HEK293 (cell line): Measurements from ENCODE around the gene CARD6.

Source experiments
- CTCF ChIA-PET: fragments of 350-600 bp; formaldehyde crosslinking; extraction: SDS; loops from one replicate; lab custom pipeline; 2021; ENCODE audit warnings: antibody characterized with exemption; lab: Yijun Ruan, JAX
- POLR2A ChIA-PET: fragments of 300-600 bp; formaldehyde crosslinking; extraction: SDS; loops from one replicate; lab custom pipeline; 2020; ENCODE audit warnings: antibody characterized with exemption, inconsistent platforms; lab: Yijun Ruan, JAX
- H3K27ac ChIP-seq: fragments of 200-500 bp; sonication (Bioruptor generic); 2 replicates; pipeline ENCODE4 v1.5.1; 2014; ENCODE audit warnings: low read depth, low read length, control low read depth, inconsistent platforms; ENCODE audit errors: extremely low read depth
- H3K36me3 ChIP-seq, 2 experiments: fragments of 200-500 bp in 1 of 2; sonication (Bioruptor generic) in 1 of 2; 1 replicate in 1 of 2; 2 replicates in 1 of 2; pipeline ENCODE4 v1.5.1; 2014 to 2017; ENCODE audit warnings: inconsistent platforms in 2 of 2, low read length in 2 of 2; ENCODE audit not compliant: control insufficient read depth in 2 of 2, insufficient read depth in 1 of 2
- H3K4me1 ChIP-seq: fragments of 200-500 bp; sonication (Bioruptor generic); 2 replicates; pipeline ENCODE4 v1.5.1; 2014; ENCODE audit warnings: mild to moderate bottlenecking, low read length, inconsistent platforms; ENCODE audit not compliant: control insufficient read depth, insufficient read depth
- H3K4me3 ChIP-seq: 2 replicates; pipeline ENCODE4 v1.5.1; 2011; ENCODE audit warnings: low read depth, mild to moderate bottlenecking, control low read depth, low read length, moderate library complexity
- H3K9me3 ChIP-seq: fragments of 200-500 bp; sonication (Bioruptor generic); 2 replicates; pipeline ENCODE4 v1.5.1; 2014; ENCODE audit warnings: low read depth, low read length, inconsistent platforms; ENCODE audit not compliant: control insufficient read depth, insufficient read depth
- ATF2 ChIP-seq: fragments of 450-650 bp; formaldehyde crosslinking; IDR thresholded peaks from 2 replicates; pipeline ENCODE4 v1.5.1; 2016; ENCODE audit warnings: missing biosample characterization, missing genetic modification characterization, low read depth
- EGR2 ChIP-seq: fragments of 450-650 bp; formaldehyde crosslinking; IDR thresholded peaks from 2 replicates; pipeline ENCODE4 v1.5.1; 2016; ENCODE audit warnings: low read depth, missing biosample characterization, missing genetic modification characterization
- GLIS1 ChIP-seq: fragments of 450-650 bp; formaldehyde crosslinking; IDR thresholded peaks from 2 replicates; pipeline ENCODE4 v1.5.1; 2016; ENCODE audit warnings: missing biosample characterization, missing genetic modification characterization
- GLIS2 ChIP-seq: fragments of 450-650 bp; formaldehyde crosslinking; IDR thresholded peaks from 2 replicates; pipeline ENCODE4 v1.5.1; 2016; ENCODE audit warnings: missing biosample characterization, missing genetic modification characterization
- IKZF3 ChIP-seq: fragments of 450-650 bp; IDR thresholded peaks from 2 replicates; pipeline ENCODE4 v1.5.0; 2018; ENCODE audit warnings: missing biosample characterization, mild to moderate bottlenecking, missing genetic modification characterization, moderate library complexity
- KLF16 ChIP-seq: fragments of 450-650 bp; formaldehyde crosslinking; IDR thresholded peaks from 2 replicates; pipeline ENCODE4 v1.5.1; 2017; ENCODE audit warnings: missing biosample characterization, missing genetic modification characterization
- KLF7 ChIP-seq: fragments of 450-650 bp; formaldehyde crosslinking; IDR thresholded peaks from 2 replicates; pipeline ENCODE4 v1.5.1; 2016; ENCODE audit warnings: missing biosample characterization, missing genetic modification characterization, borderline replicate concordance
- MEIS1 ChIP-seq: sonication (generic); formaldehyde crosslinking; IDR thresholded peaks from 2 replicates; pipeline ENCODE4 v1.8.1; 2022; ENCODE audit warnings: missing genetic modification reagents, mild to moderate bottlenecking, borderline replicate concordance
- OSR2 ChIP-seq: fragments of 450-650 bp; formaldehyde crosslinking; IDR thresholded peaks from 2 replicates; pipeline ENCODE4 v1.5.1; 2016; ENCODE audit warnings: missing biosample characterization, missing genetic modification characterization
- PATZ1 ChIP-seq: fragments of 450-650 bp; formaldehyde crosslinking; IDR thresholded peaks from 2 replicates; pipeline ENCODE4 v1.5.1; 2016; ENCODE audit warnings: missing biosample characterization, missing genetic modification characterization
- PBX3 ChIP-seq: sonication (generic); formaldehyde crosslinking; IDR thresholded peaks from 2 replicates; pipeline ENCODE4 v1.8.1; 2022; ENCODE audit warnings: mild to moderate bottlenecking, moderate library complexity, missing genetic modification reagents
- PRDM1 ChIP-seq: fragments of 450-650 bp; formaldehyde crosslinking; IDR thresholded peaks from 2 replicates; pipeline ENCODE4; 2016; ENCODE audit warnings: missing biosample characterization, missing genetic modification characterization
- REPIN1 ChIP-seq: fragments of 450-650 bp; formaldehyde crosslinking; IDR thresholded peaks from 2 replicates; pipeline ENCODE4 v1.5.1; 2017; ENCODE audit warnings: missing biosample characterization, missing genetic modification characterization, low read depth
- SALL2 ChIP-seq: fragments of 450-650 bp; formaldehyde crosslinking; IDR thresholded peaks from 2 replicates; pipeline ENCODE4 v1.5.0; 2017; ENCODE audit warnings: missing biosample characterization, mild to moderate bottlenecking, missing genetic modification characterization, borderline replicate concordance
- SCRT2 ChIP-seq: fragments of 450-650 bp; formaldehyde crosslinking; IDR thresholded peaks from 2 replicates; pipeline ENCODE4 v1.5.1; 2016; ENCODE audit warnings: missing biosample characterization, missing genetic modification characterization
- SP3 ChIP-seq: fragments of 450-650 bp; formaldehyde crosslinking; IDR thresholded peaks from 2 replicates; pipeline ENCODE4 v1.5.1; 2016; ENCODE audit warnings: missing biosample characterization, missing genetic modification characterization
- ZBTB7A ChIP-seq: fragments of 450-650 bp; formaldehyde crosslinking; IDR thresholded peaks from 2 replicates; pipeline ENCODE4 v1.5.1; 2016; ENCODE audit warnings: low read depth, missing biosample characterization, missing genetic modification characterization
- ZNF157 ChIP-seq: fragments of 450-650 bp; formaldehyde crosslinking; IDR thresholded peaks from 2 replicates; pipeline ENCODE4 v1.5.1; 2016; ENCODE audit warnings: missing biosample characterization, missing genetic modification characterization
- ZNF174 ChIP-seq: fragments of 450-650 bp; formaldehyde crosslinking; IDR thresholded peaks from 2 replicates; pipeline ENCODE4 v1.5.0; 2017; ENCODE audit warnings: missing biosample characterization, mild to moderate bottlenecking, missing genetic modification characterization
- ZNF19 ChIP-seq: fragments of 450-650 bp; formaldehyde crosslinking; IDR thresholded peaks from 2 replicates; pipeline ENCODE4; 2016; ENCODE audit warnings: missing biosample characterization, missing genetic modification characterization, low read depth
- ZNF202 ChIP-seq: fragments of 450-650 bp; formaldehyde crosslinking; IDR thresholded peaks from 2 replicates; pipeline ENCODE4 v1.5.1; 2016; ENCODE audit warnings: missing biosample characterization, missing genetic modification characterization, borderline replicate concordance
- ZNF221 ChIP-seq: fragments of 450-650 bp; formaldehyde crosslinking; IDR thresholded peaks from 2 replicates; pipeline ENCODE4 v1.5.1; 2017; ENCODE audit warnings: missing biosample characterization, missing genetic modification characterization, borderline replicate concordance
- ZNF248 ChIP-seq: fragments of 450-650 bp; formaldehyde crosslinking; IDR thresholded peaks from 2 replicates; pipeline ENCODE4 v1.5.1; 2017; ENCODE audit warnings: missing biosample characterization, missing genetic modification characterization
- ZNF324 ChIP-seq: fragments of 450-650 bp; formaldehyde crosslinking; IDR thresholded peaks from 2 replicates; pipeline ENCODE4 v1.5.1; 2016; ENCODE audit warnings: missing biosample characterization, missing genetic modification characterization
- ZNF362 ChIP-seq: fragments of 450-650 bp; formaldehyde crosslinking; IDR thresholded peaks from 2 replicates; pipeline ENCODE4 v1.5.1; 2016; ENCODE audit warnings: missing biosample characterization, missing genetic modification characterization
- ZNF529 ChIP-seq: fragments of 450-650 bp; formaldehyde crosslinking; IDR thresholded peaks from 2 replicates; pipeline ENCODE4 v1.5.1; 2017; ENCODE audit warnings: missing genetic modification characterization, missing biosample characterization; ENCODE audit not compliant: insufficient replicate concordance
- ZNF561 ChIP-seq: fragments of 450-650 bp; IDR thresholded peaks from 2 replicates; pipeline ENCODE4 v1.5.1; 2018; ENCODE audit warnings: missing biosample characterization, missing genetic modification characterization, borderline replicate concordance
- ZNF600 ChIP-seq: fragments of 450-650 bp; formaldehyde crosslinking; IDR thresholded peaks from 2 replicates; pipeline ENCODE4 v1.5.1; 2016; ENCODE audit warnings: missing biosample characterization, missing genetic modification characterization
- ZNF621 ChIP-seq: fragments of 450-650 bp; formaldehyde crosslinking; IDR thresholded peaks from 2 replicates; pipeline ENCODE4 v1.5.1; 2017; ENCODE audit warnings: missing biosample characterization, missing genetic modification characterization
- ZNF660 ChIP-seq: fragments of 450-650 bp; IDR thresholded peaks from 2 replicates; pipeline ENCODE4 v1.5.1; 2018; ENCODE audit warnings: missing biosample characterization, mild to moderate bottlenecking, missing genetic modification characterization
- ZNF670 ChIP-seq: fragments of 450-650 bp; formaldehyde crosslinking; IDR thresholded peaks from 2 replicates; pipeline ENCODE4 v1.5.1; 2016; ENCODE audit warnings: missing biosample characterization, missing genetic modification characterization, low read depth
- ZNF776 ChIP-seq: fragments of 450-650 bp; formaldehyde crosslinking; IDR thresholded peaks from 2 replicates; pipeline ENCODE4 v1.5.0; 2017; ENCODE audit warnings: missing biosample characterization, missing genetic modification characterization, borderline replicate concordance
- ZNF792 ChIP-seq: fragments of 450-650 bp; formaldehyde crosslinking; IDR thresholded peaks from 2 replicates; pipeline ENCODE4 v1.5.1; 2016; ENCODE audit warnings: missing biosample characterization, missing genetic modification characterization

The CARD6 gene

GRCh38 chr5:40823459-40823858 is 17.7 kb upstream of the CARD6 start:
- ChIA-PET CTCF (no interaction called here), POLR2A (interaction anchor here (0.7 to 2.0 kb wide), 5 partner anchors 9 to 1454 kb away, joined by 3 to 10 read pairs (median 5); partner anchors contain the start of gene RPL37)
- Histone ChIP-seq H3K27ac (no peak overlapping the region), H3K36me3 (peaks cover 27 to 33% of the 10 kb centered on the region in 2 experiments), H3K9me3 (no peaks in the 10 kb centered on the region), H3K4me1 (no peaks in the 10 kb centered on the region), H3K4me3 (no peak overlapping the region)
- TF ChIP-seq KLF16 (tag by site-specific recombination) (no peak), GLIS2 (no peak), ZNF202 (tag by site-specific recombination) (no peak), ZNF221 (no peak), ZNF529 (tag by site-specific recombination) (no peak), ZNF174 (tag by site-specific recombination) (no peak), ZNF324 (tag by site-specific recombination) (no peak), OSR2 (no peak), ZNF362 (tag by site-specific recombination) (peak; percentile 82), ZNF600 (peak; percentile 46), ZNF19 (tag by site-specific recombination) (no peak), REPIN1 (tag by site-specific recombination) (no peak), ZNF621 (tag by site-specific recombination) (no peak), ZNF157 (tag by site-specific recombination) (no peak), ZNF660 (tag by site-specific recombination) (no peak), KLF7 (tag by site-specific recombination) (no peak), PATZ1 (no peak), ATF2 (no peak), ZBTB7A (tag by site-specific recombination) (no peak), SALL2 (tag by site-specific recombination) (no peak), ZNF670 (no peak), SP3 (tag by site-specific recombination) (no peak), ZNF792 (tag by site-specific recombination) (no peak), PBX3 (no peak), IKZF3 (tag by site-specific recombination) (no peak), ZNF776 (tag by site-specific recombination) (no peak), MEIS1 (CRISPR knock-in tag) (no peak), PRDM1 (tag by site-specific recombination) (peak; percentile 80), GLIS1 (no peak), EGR2 (tag by site-specific recombination) (no peak), ZNF561 (tag by site-specific recombination) (no peak), ZNF248 (tag by site-specific recombination) (no peak), SCRT2 (tag by site-specific recombination) (peak; percentile 89)
